Cardiac fibroblast (primary cell): ENCODE data around the gene CDC7.

Experiments used
- DNase-seq, 2 donors: peaks; one replicate each; pipeline versions ENCODE4 v3.0.0 to v3.0.0-alpha.2; 2010; ENCODE audit warnings: low read depth in 2 of 2
- H3K4me3 ChIP-seq, 2 donors: replicated peaks in 1 of 2; 1 replicate in 1 of 2; 2 replicates in 1 of 2; pipeline ENCODE4 v1.5.1; 2011; ENCODE audit warnings: low read depth in 2 of 2, low read length in 2 of 2, mild to moderate bottlenecking in 2 of 2, moderate library complexity in 1 of 2
- TF ChIP-seq, protein P1 (sequence below): IDR thresholded peaks from one replicate; pipeline ENCODE4 v1.5.1; 2011; ENCODE audit warnings: low read depth, mild to moderate bottlenecking, low read length, inconsistent platforms

CDC7 gene

DNA sequence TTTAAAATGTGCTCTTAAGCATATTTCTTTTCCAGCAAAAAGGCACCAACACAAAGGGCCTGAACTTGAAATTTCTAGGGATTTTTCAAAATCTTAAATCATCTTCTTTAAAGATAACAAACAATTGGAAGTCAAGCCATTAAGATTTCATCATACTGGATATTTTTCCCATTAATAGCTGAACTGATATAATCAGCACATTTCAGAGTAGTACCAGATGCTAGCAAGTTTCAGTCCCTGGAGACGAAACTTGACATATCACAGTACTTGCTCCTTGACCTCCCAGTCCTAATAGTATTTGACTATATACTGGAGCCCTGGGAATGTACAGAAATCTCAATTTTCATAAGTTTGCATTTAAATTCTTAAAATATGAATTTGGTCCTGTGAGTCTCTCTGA is 10.2 kb upstream of the CDC7 start:
- TF ChIP-seq, protein P1, sequence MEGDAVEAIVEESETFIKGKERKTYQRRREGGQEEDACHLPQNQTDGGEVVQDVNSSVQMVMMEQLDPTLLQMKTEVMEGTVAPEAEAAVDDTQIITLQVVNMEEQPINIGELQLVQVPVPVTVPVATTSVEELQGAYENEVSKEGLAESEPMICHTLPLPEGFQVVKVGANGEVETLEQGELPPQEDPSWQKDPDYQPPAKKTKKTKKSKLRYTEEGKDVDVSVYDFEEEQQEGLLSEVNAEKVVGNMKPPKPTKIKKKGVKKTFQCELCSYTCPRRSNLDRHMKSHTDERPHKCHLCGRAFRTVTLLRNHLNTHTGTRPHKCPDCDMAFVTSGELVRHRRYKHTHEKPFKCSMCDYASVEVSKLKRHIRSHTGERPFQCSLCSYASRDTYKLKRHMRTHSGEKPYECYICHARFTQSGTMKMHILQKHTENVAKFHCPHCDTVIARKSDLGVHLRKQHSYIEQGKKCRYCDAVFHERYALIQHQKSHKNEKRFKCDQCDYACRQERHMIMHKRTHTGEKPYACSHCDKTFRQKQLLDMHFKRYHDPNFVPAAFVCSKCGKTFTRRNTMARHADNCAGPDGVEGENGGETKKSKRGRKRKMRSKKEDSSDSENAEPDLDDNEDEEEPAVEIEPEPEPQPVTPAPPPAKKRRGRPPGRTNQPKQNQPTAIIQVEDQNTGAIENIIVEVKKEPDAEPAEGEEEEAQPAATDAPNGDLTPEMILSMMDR, result no peak
- no peak overlapping the region for H3K4me3 ChIP-seq
- peak in 1 of 2 donors; percentile 30 for DNase-seq

DNA sequence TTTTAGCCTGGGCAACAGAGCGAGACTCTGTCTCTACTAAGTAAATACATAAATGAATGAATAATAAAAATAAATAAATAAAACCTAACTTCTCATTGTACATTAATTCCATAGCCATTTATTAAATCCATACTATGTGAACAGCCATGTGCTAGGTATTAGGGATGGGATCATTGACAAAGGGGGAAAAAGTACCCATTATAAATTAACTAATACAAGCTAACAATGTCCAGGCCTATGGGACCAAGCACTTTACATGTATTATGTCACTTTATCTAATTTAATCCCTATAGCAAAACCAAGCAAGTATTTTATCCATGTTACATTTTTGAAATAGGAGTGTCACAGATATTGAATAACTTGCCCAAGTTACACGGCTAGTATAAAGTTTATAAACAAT is 2.6 kb upstream of the CDC7 start:
- no peak for DNase-seq
- H3K4me3 ChIP-seq, result no peak overlapping the region
- TF ChIP-seq, protein P1, result no peak

DNA sequence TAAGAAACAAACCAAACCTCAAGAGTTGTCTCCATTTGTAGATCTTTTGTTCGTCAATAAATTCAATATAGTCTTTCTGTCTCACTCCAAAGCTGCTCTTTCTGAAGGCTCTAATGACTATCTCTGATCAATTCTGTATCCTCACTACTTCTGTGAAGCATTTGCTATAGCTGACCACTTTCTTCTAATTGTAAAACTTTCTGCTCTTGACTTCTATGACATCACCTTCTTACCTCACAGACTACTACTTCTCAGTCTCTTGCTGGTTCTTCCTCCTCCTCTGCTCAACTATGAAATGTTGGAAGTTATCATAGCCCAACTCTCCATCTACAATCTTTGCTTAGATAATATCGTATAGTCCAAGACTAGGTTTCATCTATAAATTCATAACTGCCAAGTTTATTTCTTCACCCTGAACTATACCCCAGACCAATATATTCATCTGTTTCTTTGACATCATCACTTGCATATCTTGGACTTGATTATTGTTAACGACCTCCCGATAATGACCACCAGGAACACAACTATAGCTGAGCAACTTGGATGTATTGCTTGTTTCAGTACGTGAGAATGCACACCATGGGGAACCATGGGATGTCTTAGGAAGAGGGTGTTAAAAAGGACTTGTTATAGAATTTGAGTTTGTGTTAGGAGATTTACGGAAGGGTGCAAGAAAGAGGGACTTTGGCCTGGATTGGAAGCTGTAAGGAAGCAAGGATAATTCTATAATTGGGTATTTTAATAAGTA is 2.0 kb upstream of the CDC7 start:
- DNase-seq, result no peak
- TF ChIP-seq, protein P1, result no peak
- no peak overlapping the region for H3K4me3 ChIP-seq

DNA sequence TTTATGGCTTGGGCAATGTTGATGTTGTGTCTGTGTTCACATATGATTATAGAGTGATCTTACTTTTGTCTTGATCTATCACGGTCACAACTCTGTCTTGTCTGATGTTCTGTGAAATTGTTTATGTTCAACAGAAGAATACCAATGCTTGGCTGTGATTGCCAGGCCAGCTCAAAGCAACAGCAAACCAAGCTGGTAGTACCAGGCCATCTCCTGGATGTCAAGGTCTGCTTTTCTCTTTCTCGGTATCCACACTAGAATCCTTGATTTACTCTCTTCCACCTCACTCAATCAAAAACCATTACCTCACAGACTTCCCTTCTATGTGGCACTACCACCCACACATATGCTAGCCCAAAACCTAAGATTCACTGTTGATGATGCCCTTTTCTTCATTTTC is 1.3 kb upstream of the CDC7 start:
- no peak overlapping the region for H3K4me3 ChIP-seq
- no peak for DNase-seq
- TF ChIP-seq, protein P1, result no peak

DNA sequence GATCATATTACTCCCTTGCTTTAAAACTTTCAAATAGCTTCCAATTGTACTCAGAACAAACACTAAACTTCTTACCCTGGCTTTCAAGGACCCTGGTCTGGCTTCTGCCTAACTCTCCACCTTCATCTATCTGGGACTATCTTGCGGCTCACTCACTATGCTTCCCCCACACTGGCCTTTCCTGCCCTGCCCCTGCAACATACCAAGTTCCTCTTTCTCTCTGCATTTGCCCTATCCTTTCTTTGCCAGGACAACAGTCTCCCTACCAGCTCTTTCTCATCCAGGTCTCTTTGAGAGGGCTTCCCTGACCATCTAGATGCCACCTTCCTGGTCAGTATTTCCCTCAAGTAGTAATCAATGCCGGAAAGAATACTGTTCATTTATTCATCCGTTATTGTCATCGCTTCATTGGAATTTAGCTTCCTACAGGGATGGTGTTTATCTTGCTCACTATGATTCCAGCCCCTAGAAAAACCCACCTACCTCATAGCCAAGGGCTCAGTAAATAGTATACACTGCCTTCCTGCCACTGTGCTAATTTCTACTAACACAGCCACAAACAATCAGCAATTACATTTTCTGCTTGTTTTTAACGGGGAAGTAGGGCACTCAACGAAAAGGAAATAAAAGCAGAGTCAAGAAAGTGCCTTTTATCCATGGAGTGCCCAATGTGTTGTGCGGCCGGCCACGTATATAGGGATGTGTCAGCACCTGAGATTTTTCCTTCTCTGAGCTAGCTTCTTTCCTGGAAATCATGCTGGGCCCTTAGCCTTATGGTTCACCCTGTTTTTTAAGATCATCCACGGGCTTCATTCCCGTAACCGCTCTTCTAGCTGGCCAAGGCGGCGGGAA is 521 bp upstream of the CDC7 start:
- peak overlapping the region; percentile 77 to 83 for H3K4me3 ChIP-seq
- TF ChIP-seq, protein P1, result no peak
- DNase-seq, result no peak

DNA sequence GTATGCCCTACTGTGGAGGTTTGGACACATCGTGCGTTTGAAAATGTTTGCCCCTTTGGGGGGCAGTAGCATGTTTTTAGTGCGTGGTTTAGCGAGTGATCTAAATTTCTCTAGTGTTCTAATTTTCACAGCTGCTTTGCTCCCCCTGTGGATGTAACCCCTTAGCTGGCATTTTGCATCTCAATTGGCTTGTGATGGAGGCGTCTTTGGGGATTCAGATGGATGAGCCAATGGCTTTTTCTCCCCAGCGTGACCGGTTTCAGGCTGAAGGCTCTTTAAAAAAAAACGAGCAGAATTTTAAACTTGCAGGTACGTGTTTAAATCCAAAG is 836 bp downstream of the CDC7 start:
- peak; percentile 59 to 64 for DNase-seq
- TF ChIP-seq, protein P1, result no peak
- H3K4me3 ChIP-seq, result peak overlapping the region; percentile 77 to 83
